NCI-H146 treated with DMSO at 0.1 percent for 48 hours (cell line): ENCODE measurements around the gene CNTNAP2.

ENCODE experiments used
- DNase-seq: peaks from one replicate; lab custom pipeline; 2025; ENCODE audit not compliant: unreplicated experiment; lab: John Stamatoyannopoulos, UW

Gene CNTNAP2

GRCh38 chr7:146740039-146740438, 623.4 kb downstream of the CNTNAP2 start:
- DNase-seq: no peak

- DNase-seq: no peak
These were observed 625.3 kb downstream of the CNTNAP2 start for GRCh38 chr7:146741911-146742310.

DNA sequence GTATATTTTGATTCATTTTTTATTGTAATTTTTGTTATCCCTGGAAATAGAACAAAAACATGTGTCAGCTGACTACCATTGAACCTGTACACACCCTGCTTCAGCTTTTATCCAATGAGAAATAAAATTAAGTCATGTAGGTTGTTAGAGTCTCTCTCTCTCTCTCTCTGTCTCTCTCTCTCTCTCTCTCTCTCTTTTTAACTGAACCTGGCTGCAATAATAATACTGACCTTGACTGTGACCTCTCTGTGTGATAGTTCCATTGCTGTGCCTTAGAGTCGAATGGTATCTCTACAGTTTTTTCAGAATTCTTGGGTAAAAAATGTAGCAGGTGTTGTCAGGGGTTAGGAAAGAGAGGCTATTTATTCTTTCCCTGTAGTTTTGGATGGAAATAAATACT, 637.8 kb downstream of the CNTNAP2 start:
- DNase-seq: no peak

GRCh38 chr7:146755585-146755984, 639.0 kb downstream of the CNTNAP2 start:
- DNase-seq: no peak

GRCh38 chr7:146764458-146764857, 647.9 kb downstream of the CNTNAP2 start:
- DNase-seq: no peak

DNA sequence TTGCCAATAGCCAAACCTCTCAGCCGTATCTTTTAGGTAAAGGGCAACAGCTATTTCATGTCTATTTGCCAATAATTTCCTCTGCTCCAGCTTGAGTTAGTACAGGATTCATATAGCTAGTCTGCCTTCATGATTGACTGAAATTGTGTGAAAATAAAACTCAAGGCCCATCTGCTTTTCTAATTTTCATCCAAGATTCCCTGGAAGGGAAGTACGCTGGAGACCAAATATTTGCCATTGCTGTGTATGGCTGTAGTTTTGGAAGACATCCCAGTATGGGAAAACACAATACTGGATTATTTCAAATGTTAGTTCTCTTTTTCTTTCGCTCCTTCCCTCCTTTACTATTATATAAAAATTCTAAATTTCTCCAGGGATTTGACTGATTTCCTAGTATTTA, 652.4 kb downstream of the CNTNAP2 start:
- DNase-seq: no peak

DNA sequence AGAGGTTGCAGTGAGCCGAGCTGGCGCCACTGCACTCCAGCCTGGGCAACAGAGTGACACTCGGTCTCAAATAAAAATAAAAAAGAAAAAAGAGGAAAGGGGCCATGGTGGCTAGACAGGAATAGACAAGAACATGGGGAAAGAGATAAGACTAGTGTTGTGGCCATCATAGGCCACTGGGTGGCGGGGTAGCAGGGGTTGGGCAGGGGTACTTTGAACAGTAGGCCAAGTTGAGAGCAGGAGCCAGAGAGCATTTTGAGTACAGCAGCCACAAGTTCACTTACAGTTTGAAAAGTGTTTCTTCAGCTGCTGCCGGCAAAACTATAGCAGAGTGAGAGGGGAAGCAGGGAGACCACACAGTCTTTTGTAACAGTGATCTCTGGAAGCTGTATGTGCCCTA, 656.0 kb downstream of the CNTNAP2 start:
- DNase-seq: no peak

DNA sequence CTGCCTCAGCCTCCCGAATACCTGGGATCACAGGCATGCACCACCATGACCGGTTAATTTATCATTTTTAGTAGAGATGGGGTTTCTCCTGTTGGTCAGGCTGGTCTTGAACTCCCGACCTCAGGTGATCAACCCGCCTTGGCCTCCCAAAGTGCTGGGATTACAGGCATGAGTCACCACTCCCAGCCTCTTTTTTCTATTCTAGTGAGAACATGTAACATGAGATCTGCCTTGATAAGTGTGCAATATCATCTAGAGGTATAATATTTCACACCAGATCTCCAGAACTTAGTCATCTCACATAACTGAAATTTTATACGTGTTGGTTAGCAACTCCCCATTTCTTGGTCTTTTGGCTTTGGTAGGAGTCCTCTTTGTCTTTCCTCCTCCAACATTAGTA, 656.9 kb downstream of the CNTNAP2 start:
- DNase-seq: no peak

DNA sequence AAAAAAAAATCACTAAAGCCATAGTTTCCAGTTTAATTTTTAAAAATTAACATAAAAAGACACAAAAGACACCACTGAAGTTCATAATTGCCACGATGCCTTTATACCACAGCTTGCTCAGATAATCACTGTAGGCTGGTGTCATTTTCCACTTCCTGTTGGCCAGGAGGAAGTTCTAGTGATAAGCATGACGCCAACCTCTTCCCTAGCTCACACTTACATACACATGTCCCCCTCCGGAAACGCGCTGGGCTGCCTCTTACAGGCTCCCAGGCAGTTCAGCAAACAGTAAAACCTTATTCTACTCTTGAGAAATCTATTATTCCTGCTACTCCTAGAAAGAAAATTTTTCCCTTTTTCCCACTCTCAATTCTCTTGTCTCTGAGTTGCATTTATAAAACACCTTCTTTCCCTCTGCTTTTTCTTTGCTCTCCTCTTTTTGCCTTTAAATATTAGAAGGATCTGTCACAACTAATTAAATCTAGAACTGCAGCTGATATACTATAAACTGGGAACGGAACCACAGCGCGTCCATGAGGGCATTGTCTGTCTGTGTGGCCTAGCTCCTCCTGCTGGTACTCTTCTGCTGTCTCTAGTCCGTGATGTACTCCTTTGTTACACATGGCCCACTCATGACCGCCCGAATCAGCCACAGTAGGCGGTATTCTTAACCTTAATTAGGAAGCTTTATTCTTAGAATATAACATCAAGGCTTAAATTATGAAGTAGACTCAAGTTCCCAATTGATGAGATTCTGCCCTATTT, 664.9 kb downstream of the CNTNAP2 start:
- DNase-seq: no peak

DNA sequence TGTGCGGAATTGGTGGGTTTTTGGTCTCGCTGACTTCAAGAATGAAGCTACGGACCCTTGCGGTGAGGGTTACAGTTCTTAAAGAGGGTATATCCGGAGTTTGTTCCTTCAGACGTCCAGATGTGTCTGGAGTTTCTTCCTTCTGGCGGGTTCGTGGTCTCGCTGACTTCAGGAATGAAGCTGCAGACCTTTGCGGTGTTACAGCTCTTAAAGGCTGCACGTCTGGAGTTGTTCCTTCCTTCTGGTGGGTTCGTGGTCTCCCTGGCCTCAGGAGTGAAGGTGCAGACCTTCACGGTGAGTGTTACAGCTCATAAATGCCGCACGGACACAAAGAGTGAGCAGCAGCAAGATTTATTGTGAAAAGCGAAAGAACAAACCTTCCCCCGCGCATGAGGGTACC, 670.7 kb downstream of the CNTNAP2 start:
- no peak for DNase-seq

GRCh38 chr7:146788008-146788407, 671.4 kb downstream of the CNTNAP2 start:
- DNase-seq: no peak

- DNase-seq: no peak
These were observed 675.0 kb downstream of the CNTNAP2 start for GRCh38 chr7:146791344-146792285.

DNA sequence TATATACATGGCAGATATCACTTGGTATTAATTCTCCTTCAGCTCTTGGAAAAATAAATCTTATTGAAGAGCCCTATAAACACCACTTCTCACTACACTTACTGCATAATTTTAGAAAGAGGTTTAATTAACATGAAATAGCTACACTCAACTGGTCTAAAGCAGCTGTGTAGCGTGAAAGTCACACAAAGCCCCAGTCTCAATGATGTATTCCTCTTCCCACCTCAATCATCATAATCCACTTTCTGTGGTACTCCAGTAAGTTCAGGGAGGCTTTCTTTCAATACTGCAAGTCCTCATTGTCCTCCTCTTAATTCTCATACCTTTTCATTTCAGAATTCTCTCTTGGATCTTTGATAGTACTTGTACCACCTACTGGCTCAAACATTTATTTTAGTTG, 688.0 kb downstream of the CNTNAP2 start:
- no peak for DNase-seq

DNA sequence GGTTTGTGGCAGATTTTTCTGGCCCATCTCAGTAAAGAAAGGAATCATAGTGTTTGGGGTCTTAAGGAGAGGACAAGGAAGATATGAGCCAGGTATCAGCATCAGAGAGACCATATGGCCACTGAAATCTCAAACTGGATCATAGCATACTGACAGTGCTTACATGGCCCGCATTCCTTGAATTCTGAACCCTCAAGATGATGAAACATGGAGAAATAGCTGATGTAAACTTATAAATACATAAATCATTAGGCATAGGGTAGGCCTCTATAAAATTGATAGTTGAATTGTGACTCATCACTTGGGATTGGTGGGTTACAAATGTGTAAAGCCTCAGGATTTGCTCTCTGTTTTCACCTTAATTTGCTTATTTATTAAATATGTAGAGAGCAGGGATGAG, 688.5 kb downstream of the CNTNAP2 start:
- no peak for DNase-seq

- DNase-seq: no peak
These were observed 709.7 kb downstream of the CNTNAP2 start for GRCh38 chr7:146826329-146826728.

GRCh38 chr7:146830686-146831085, 714.1 kb downstream of the CNTNAP2 start:
- no peak for DNase-seq

GRCh38 chr7:146831875-146832274, 715.3 kb downstream of the CNTNAP2 start:
- DNase-seq: no peak

GRCh38 chr7:146844405-146844804, 727.8 kb downstream of the CNTNAP2 start:
- no peak for DNase-seq

GRCh38 chr7:146858690-146859089, 742.1 kb downstream of the CNTNAP2 start:
- no peak for DNase-seq

DNA sequence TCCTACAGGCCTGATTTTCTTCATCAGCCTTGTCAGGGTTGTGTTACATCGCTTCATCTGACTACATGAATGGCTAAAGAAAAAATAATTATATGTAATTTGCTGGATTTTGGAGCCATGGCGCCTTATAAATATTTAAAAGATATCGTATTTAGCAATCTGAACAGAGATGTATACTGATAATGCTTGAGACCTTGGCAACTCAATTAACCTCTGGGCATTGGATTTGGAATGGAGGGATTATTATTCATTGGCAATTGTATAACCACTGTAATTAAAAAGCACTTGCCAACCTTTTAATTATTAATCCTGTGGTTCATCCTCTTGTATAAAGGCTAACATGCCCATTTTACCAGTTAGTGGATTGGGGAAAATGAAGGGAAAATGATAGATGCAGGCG, 745.1 kb downstream of the CNTNAP2 start:
- no peak for DNase-seq

DNA sequence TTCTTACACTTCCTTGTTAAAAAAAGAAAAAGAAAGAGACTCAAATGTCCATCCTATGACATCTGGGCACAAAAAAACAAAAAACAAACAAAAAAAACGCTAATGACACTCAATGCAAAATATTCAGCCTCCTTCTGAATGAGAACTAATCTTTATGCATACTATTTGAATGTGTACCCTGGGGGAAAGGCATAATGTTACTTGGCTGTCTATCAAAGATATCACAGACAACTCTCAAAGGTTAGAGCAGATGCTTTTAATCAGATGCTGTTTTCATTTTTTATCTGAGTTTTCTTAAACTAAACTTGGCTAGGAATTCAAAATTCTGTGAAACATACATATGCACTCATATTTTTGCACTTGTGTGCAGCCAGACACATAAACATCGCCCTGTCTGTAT, 745.8 kb downstream of the CNTNAP2 start:
- DNase-seq: no peak

- DNase-seq: no peak
These were observed 748.0 kb downstream of the CNTNAP2 start for GRCh38 chr7:146864644-146865043.
